ENCODE data around the gene KRT16. TPM values are rescaled to one million over a fixed set of nuclear protein-coding genes. Genes with fewer than 3 reads are reported as not detected.
"Not testable (repeated sequence)": the region's sequence is repeated elsewhere in the genome, so short reads cannot be mapped to it uniquely, and the experiment has no call there.

KRT16 gene
- 1.2 TPM in 1 of 2 replicates, not detected in the other for polyA plus RNA-seq (2014; cell fraction: cytosol; rRNA removed)
- polyA plus RNA-seq (2014; cell fraction: nucleus; rRNA removed): 0.71 TPM in 1 of 2 replicates, not detected in the other

DNA sequence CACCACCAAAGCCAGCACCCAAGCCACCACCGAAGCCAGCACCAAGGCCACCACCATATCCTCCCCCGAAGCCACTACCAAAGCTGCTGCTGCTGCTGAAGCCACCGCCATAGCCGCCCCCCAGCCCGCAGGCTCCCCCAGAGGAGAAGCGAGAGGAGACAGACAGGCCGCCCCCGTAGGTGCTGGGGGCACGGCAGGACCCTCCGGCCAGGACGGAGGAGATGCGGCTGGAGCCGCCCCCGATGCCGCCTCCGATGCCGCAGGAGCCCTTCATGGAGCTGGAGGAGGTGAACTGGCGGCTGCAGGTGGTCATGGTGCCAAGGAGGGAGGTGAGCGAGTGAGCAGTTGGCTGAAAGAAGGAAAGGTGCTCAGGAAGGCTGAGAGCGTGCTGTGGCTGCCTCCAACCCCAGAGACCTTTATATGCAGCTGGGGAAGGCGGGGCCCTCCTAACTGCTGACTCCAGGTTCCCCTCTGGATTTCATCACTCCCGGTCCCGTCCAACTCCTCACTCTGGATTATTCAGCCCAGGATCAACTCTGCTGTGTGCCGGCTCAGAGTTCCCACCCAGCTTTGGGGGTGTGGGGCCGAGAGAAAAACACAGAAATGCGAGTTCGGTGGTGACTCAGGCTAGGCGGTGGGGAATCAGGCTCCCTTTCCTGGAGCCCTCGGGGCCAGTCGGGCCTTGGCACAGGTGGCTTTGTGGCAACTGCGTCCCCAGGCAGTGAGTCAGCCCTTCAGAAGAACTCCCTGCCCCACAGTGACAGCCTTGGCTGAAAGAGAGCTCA, at the start of gene KRT16:
TSS of gene KRT16 (minus strand) at position 392 of the 785 bp plus-strand sequence. CDS start at position 313, 79 bp downstream.
- not testable (repeated sequence) for DNase-seq (ENCODE audit: low spot score)

DNA sequence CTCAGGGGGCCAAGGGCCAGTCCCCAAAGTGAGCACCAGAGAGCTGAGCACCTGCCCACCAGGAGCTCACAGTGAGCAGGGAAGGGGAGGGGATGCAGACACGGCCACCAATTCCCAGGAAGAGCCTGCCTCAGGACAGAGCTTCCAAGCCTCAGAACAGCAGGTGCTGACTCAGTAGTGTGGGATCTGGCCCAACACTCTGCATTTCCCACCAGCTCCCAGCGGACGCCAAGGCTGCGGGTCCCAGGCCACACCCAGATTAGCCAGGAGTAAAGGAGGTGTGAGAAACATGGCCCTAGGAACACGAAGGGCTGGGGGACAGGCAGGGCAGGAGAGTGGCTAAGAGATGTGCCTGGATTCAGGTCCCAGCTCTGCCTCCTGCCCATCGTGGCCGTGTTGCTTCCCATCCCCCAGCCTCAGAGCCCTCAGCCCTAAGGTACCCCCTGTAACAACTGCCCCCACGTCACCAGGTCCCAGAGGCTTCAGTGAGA, 47.7 kb upstream of the KRT16 start:
- DNase-seq (ENCODE audit: low spot score): no peak

DNA sequence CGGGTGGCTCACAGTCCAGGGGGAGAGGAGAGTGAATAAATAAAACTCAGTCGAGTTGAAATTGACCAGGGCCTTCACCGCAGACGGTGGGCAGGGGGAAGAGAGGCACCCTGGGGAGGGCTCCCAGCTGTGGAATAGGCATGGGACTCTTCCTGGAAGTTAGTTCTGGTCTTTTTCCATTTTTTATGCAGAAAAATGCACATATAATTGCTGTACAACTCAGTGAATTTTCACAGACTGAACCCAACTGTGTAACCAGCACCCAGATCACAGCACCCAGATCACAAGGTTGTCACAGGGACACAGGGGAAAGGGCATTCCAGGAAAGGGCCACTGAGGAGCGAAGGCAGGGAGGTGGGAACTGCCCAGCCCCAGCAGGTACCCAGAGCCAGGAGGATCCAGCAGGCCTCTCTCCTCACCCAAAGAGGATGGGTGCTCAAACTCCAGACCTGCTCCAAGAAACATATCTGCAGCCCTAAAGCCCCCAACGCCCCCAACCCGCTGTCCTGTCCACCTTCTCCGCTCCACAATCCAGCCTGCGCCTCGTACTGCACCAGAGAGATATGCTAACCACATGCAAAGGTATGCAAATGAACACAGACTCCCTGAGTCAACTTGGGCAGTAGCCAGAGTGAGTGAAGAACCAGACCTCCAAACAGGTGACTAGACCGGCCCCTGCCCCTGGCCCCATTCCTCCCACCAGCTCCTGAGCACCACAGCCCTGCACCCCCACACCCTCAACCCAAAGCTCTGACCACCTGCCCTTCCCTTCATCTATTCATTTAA, 47.1 kb upstream of the KRT16 start:
- DNase-seq (ENCODE audit: low spot score): no peak

DNA sequence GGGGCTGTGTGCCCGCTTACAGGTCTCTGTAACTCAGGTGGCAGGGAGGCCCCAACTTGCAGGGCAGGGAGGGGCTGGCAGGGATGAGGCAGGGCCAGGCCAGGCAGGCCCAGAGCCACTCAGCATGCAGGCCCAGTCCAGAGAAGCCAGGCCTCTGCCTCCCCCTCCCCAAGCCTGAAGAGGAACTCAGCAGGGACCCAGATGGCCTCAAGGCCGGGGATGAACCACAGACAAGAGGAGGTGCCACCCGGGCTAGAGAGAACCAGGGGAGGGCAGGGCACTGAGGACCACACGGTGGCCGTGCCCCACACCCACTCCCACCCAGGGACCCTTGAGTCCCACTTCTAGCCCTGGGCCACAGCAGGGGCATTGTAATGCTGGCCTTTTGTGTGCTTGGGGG, 46.3 kb upstream of the KRT16 start:
- DNase-seq (ENCODE audit: low spot score): no peak

DNA sequence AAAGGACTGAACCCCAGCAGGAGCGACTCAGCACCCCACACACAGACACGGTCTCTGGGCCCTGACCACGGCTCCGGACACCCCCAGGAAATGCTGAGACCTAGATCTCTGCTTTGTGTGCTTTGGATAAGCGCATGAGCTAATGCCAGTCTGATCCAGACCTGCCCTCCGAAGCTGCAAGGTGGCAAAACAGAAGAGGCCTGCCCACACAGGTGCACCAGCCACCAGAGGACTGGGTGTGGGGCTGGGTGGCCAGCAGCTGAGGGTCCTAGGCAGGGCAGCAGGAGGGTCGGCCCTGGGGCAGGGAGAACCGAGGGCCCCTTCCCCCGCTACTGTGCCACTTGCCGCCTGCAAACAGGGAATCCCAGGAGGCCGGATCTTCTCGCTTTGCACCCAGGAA, 45.4 kb upstream of the KRT16 start:
- no peak for DNase-seq (ENCODE audit: low spot score)

DNA sequence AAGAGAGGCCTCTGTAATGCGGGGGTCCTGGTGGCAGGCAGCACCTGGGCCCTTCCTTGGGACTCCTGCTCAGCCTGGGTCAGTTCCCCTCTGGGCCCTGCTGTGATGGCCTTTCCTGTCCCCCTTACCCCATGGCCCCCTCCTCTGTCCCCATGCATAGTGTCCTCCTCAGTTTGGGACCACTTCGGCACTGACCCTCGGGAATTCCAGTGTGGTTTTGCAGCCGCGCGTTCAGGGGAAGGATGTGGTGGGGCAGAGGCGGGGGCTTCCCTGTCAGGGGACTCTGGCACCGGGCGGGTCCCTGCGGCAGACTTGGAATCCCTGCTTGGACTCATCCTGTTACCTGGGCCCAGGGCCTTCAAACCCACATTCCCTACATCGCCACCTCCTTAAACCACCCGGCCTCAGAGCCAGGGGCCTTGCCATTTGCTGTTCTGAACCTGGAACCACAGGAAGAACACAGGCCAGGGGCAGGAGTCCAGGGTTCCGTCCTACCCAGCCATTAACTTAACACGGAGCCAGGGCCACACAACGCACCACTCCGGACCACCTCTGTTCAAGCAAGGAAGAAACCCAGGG, 44.7 kb upstream of the KRT16 start:
- no peak for DNase-seq (ENCODE audit: low spot score)

DNA sequence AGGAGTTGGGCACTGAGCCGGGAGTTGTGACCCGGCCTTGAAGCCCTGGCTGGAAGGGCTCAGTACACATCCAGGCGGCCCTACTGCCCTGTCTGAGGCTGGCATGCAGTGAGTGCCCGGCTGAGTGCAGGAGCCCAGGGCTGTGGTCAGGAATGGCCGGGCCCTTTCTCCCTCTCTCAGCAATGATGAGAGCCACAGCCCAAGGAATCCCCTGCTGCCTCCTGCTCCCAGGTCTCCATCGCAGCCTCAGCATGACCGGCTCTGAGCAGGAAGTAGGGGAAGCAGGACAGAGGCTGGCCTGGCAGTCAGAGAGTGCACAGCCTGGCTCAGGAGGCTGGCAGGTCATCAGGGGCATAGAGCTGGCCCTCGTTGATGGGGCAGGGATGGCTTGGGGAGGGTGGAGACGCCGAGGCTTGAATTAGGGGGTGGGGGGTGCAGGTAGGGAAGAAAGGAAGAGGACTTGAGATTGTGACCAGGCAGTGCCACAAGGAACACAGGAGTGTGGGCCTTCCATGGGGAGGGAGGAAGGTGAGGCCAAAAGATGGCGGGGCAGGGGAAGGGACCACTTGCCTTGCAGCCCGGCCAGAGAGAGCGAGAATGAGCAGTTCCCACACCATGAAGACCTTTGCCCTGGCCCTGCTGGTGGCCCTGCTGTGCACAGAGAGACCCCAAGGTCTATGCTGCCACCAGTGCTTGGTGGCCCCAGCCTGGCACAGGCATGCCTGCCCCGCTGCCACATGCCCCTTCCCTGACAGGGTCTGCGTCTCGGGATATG, 43.9 kb upstream of the KRT16 start:
- DNase-seq (ENCODE audit: low spot score): no peak

DNA sequence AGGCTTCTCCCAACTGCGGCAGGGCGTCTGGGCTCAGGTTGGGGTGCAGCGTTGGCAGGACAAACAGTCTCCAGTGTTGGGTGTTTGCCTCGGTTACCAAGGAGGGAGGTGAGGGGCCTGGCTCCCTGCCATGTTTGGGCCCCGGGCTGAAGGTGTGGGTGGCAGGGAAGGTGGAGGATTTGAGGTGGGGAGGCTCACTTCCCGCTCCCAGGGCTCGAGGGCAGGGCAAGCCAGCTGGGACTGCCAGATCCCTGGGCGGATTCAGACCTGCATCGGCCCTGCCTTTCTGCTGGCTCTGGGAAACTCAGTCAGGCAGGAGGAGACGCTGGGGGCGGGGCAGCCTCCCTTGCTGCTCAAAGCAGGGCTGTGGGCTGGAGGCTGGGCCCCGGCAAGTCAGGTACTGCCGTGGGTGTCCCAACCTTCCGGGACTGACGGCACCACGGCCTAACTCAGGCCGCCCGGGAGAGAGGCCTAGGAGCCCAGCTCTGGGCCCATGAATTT, 43.1 kb upstream of the KRT16 start:
- DNase-seq (ENCODE audit: low spot score): no peak

DNA sequence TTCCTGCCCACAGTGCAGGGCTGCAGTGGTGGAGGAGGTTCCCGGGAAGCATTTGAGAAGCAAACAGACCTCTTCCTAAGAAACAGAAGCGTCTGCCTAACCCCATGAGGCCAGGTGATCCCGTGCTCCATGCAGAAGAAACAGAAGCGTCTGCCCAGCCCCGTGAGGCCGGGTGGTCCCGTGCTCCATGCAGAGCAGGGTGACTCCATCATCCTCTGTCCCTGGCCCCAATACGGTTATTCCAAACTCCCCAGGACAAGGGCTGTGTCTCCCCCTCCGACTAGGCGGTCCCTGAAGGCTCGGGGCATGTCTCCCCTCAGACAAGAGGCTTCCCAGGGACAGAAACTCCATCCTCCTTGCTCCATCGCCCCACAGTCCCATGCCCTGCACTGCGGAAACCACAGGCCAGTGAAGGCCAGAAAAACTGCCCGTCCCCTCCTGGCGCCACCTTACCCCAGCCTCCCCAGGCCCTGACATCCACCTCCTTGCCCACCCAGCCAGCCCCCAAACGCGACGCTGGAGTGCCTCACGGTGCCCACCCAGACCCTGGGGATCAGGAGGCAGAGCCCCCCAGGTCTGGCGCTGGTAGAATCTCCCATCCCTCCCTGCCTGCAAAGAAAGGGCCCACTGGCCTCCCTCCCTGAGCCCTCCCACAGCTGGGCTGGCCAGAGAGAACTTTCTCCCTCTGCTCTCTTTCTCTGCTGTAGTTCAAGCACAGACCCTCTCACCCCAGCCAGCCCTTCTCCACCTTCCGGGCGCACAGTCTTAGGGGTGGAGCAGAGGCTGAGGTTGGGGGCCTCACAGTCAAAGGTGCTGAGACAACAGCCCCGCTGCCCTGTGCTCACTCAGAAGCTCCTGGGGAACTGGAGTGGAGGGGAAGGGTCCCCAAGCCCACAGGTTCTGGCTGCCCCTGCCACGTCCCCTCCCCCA, 42.4 kb upstream of the KRT16 start:
- DNase-seq (ENCODE audit: low spot score): no peak

DNA sequence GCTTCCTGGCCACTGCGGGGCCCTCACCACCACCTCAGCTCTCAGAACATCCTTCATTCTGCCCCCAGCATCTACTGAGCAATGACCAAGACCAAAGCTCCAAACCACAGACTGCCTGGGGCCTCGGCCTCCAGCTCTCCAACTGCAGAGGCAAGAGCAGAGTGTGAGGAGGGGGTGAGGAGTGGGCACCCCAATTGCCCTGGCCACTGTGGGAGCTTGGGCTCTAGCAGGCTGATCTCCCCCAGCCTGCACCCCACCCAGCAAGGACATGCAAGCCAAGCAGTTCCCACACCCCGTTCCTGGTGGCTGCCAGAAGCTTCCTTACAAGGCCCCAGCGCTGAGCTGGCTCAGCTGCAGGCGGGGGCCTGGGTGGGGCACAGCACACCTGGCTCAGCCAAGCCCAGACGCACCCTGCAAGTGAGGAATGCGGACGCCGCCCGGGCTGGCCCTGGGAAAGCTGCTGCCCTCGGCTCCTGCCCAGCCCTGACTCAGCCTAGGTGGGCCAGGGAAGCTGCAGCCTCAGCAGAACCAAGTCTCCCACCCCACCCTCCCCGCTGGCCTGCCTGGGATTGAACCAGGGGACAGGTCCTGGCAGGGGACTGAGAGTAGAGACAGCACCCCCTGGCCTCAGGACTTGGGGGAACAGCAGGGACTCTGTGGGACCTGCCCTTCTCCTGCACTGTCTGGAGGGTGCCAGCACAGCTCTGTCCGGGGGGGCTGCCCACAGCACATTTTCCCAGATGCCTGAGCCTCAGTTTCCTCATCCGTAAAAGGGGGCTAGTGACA, 41.5 kb upstream of the KRT16 start:
- no peak for DNase-seq (ENCODE audit: low spot score)

DNA sequence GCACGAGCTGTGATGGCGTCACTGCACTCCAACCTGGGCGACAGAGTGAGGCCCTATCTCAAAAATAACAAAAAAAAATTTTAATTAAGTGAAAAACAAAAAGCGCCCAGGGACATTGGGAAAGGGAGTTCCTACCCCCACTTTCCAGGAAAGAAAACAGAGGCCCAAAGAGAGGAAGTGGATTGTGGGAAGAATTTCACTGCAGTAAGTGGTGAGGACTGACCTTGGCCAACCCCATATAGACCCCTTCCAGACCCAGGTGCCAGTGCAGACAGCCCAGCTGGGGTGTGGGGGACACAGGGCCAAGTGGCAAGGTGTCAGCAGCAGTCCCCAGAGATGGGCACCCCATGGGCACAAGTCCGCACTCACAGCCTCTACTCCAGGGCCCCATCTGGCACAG, 40.9 kb upstream of the KRT16 start:
- DNase-seq (ENCODE audit: low spot score): no peak

DNA sequence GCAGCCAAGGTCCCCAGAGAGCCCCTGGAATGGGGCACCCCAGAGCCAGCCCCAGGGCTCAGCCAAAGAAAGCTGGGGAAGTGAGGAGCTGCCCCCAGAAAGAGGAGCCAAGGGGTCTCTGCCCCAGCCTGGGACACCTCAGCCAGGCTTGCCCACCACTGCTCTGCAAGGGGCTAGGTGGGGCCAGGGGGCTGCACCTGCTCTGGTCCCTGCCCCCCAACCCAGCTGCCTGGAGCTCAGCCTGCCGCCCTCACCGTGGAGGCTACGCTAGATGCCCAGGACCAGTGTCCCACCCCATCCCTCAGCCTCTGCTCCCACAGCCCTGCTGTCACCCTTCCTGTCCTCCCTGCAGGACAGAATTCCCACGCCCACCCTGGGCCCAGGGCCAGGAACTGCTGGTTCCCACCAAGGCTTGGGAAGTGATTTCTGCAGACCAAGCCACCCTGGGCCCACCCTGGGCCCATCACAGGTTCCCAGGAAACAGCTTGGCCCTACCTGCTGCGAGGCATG, 39.9 kb upstream of the KRT16 start:
- DNase-seq (ENCODE audit: low spot score): no peak

DNA sequence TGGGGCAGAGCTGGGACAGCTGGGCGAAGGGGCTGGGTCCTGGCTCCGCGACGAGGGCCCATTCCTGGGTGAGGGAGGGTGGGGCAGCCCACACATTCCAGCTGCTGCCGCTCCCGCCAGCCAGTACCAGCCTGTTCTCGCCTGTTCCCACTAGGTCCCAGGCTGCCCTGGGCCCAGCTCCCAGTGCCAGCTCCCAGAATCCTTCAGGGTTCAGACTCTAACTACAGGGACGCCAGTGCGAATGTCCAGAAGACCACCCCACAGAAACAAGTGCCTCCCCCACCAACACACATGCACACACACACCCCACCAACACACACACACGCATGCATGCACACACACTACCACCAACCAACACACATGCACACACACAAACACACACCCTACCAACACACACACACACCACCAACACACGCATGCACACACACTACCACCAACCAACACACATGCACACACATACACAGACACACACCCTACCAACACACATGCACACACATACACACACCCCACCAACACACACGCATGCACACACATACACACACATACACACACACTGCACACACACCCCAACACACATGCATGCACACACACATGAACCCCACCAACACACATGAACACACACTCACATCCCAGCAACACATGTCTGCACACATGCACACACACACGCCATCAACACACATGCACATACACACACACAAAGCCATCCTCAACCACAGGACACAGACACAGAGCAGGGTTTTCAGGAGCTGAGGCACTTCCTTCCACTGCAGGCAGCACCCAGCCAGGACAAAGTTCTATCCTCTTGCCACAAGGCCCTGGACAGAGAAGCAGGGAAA, 39.3 kb upstream of the KRT16 start:
- no peak for DNase-seq (ENCODE audit: low spot score)

DNA sequence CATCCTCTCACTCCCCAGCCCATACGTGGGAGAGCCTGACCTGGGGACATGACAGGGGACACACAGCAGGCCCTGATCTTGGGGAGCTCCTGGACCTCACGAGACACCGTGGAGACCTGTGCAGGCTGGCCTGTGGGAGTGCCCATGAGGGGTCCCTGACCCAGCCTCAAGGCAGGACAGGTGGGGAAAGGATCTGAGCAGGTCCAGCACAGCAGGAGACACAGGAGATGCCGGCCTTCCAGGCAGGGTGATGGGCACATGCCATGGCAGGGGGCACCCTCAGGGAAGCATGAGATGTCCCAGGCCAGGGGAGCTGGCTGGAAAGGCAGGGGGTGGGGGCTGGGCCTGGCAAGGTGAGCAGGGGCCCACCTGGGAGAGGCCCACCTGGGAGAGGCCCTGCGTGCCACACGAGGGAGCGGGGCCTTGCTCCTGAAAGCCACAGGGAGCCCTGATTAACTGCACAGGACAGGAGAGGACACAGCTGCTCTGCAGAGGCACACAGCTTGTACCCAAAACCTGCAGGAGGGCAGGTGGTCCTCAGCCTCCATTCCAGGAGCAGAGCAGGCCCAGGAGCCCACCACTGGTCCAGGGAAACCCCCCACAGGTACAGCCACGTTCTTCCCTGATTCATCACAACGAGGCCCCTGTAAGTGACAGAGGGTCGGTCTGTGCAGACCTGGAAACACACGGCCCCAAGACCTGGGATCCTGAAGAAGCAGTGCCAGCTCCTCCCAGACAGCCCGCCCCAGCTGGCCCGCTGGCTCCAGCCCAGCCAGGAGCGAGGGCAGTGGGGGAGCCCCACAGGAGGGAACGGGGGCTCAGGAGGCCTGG, 38.4 kb upstream of the KRT16 start:
- DNase-seq (ENCODE audit: low spot score): no peak

DNA sequence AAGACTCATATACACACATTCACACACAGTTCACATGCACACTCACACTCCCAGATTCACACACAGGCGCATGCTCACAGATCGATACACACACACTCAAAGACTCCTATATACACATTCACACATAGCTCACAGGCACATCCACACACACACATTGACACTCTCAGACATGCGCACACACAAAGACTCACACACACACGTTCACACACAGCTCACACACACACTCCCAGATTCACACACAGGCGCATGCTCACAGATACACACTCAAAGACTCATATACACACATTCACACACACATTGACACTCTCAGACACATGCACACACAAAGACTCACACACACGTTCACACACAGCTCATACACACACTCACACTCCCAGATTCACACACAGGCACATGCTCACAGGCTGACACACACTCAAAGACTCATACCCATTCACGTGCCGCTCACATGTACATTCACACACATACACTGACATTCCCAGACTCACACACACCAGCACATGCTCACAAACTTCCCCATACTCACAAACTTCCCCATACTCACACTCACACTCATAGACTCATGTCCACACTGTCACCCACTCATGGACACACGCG, 37.5 kb upstream of the KRT16 start:
- DNase-seq (ENCODE audit: low spot score): no peak

DNA sequence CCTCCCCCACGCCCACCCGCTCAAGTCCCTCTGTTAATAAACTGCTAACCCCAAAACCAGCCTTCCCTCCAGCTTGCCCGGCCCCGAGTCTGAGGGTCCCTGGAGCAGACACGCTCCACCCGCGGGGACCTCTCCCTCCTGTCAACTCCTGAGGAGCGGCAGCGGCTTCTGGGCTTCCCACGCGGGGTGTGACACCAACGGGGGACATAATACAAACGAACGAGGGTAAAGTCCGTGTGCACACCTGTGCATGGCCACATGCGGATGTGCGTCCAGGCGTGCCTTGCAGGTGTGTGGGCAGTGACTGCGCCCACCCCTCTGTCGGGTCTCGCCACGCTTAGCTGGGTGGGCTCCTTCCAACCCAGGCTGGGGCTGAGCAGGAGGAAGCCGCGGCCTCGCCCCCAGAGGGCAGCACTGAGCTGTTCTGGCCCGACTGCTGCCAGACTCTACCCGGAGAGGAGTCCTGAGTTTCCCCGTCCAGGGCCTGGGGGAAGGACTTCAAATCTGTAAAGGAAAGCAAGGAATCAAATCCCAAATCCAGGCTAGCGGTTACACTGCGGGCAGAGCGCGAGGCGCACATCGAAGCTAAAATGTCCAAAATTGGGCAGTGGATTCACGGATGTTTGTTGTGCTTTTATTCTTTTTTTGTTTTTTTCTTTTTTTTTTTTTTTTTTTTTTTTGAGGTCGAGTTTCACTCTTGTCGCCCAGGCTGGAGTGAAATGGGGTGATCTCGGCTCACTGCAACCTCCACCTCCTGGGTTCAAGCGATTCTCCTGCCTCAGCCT, 36.0 kb upstream of the KRT16 start:
- peak; percentile 82 for DNase-seq (ENCODE audit: low spot score)

Data from SK-N-DZ (cell line).